AG04450 (cell line): Measurements from ENCODE around the gene ADAMTSL1. TPM values are rescaled to one million over a fixed set of nuclear protein-coding genes. Genes with fewer than 3 reads are reported as not detected.

Source experiments
- CTCF ChIA-PET: fragments of 300-600, 350-600 bp; formaldehyde crosslinking; extraction: SDS; loops from one replicate; lab custom pipeline; 2022; ENCODE audit warnings: antibody characterized with exemption, inconsistent platforms; lab: Charles Lee
- POLR2A ChIA-PET: fragments of 350-600 bp; formaldehyde crosslinking; extraction: SDS; loops from one replicate; lab custom pipeline; 2021; ENCODE audit warnings: antibody characterized with exemption, inconsistent platforms; lab: Yijun Ruan, JAX
- DNase-seq: peaks from one replicate; pipeline ENCODE4 v3.0.0-alpha.2; 2011; ENCODE audit warnings: low read depth, low spot score
- H3K27ac ChIP-seq: one replicate; pipeline ENCODE4 v1.5.1; 2012; ENCODE audit warnings: low read depth, low read length, control low read depth
- H3K27me3 ChIP-seq: one replicate; pipeline ENCODE4 v1.6.0; 2012; ENCODE audit warnings: low read length; ENCODE audit not compliant: control insufficient read depth, insufficient read depth
- H3K4me3 ChIP-seq: 2 replicates; pipeline ENCODE4 v1.5.1; 2011; ENCODE audit warnings: mild to moderate bottlenecking, low read depth, low read length, control low read depth
- H3K9me3 ChIP-seq: 2 replicates; pipeline ENCODE4 v1.5.1; 2012; ENCODE audit warnings: low read length; ENCODE audit not compliant: control insufficient read depth, insufficient read depth
- CTCF ChIP-seq: IDR thresholded peaks from 2 replicates; pipeline ENCODE4 v1.5.1; 2011; ENCODE audit warnings: low read depth, low read length, control low read depth, inconsistent platforms
- polyA plus RNA-seq: library from polyadenylated mRNA; depleted of rRNA; stranded (reverse); fragments of >200 nt; gene quantifications from 2 replicates; pipeline ENCODE4 v1.2.3, GENCODE V29; 2011

Gene ADAMTSL1
- polyA plus RNA-seq, 1 experiment, result 22.2 TPM

DNA sequence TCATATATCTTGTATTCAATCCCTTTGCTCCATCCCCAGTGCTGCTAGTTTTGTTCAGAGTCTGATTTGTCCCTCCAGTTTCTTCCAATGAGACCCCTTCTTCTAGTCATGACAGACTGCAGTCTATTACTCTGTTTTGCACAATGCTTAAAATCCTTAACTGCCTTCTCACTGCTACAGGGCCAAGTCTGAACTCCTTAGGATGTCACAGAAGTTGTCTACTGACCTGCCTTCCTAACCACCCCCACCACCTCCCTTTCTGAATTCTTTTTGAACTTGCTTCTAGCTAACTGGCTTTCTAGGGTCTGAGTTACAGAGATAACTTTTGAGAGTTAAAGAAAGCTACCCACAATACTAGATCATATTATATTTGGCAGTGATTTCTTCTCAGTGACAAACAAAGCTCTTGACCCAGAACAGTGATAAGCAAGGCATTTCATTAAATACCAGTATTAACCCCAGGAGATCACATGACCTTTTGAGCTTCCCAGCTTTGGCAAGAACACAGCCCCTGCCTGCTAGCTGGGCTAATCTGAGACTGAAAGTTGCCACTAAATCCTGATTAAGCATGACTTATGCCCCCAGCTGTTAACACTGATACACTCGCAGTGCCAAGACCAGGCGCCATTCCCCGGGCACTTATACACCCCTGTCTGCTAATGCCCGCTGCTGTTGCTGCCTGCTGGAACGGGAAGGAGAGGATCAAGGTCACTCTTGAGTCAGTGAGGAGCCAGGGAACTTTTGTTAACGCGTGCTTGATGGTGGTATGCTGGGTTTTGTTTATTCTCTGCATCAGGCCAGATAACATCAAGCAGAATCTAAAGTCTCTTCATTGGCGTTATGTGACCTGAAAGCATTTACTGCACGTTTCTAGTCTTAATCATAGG lies 36.4 kb upstream of the ADAMTSL1 start:
- POLR2A ChIA-PET, result interaction anchor here (0.7 to 0.9 kb wide), 2 partner anchors 53 to 523 kb away, joined by 3 read pairs; no protein-coding TSS in a partner anchor
- CTCF ChIA-PET, result interaction anchor here (0.7 to 8.4 kb wide), 15 partner anchors 9 to 611 kb away, joined by 3 to 137 read pairs (median 4); partner anchors contain the start of gene RRAGA
- Histone ChIP-seq H3K9me3 (no peaks in the 10 kb centered on the region), H3K27ac (peak overlapping the region; percentile 25), H3K4me3 (peak overlapping the region; percentile 52), H3K27me3 (no peaks in the 10 kb centered on the region)
- no peak for TF ChIP-seq CTCF
- DNase-seq, result no peak

GRCh38 chr9:18438300-18438925 lies 35.5 kb upstream of the ADAMTSL1 start:
- no peak for DNase-seq
- TF ChIP-seq CTCF, result peak; percentile 44; the same call in 1 of the 2 replicates
- H3K27me3 ChIP-seq, result no peaks in the 10 kb centered on the region
- H3K4me3 ChIP-seq, result peak overlapping the region; percentile 52
- ChIA-PET CTCF (interaction anchor here (0.7 to 8.4 kb wide), 14 partner anchors 10 to 627 kb away, joined by 3 to 137 read pairs (median 4); partner anchors contain the start of gene RRAGA), POLR2A (interaction anchor here (0.7 to 0.9 kb wide), 2 partner anchors 52 to 522 kb away, joined by 3 read pairs; no protein-coding TSS in a partner anchor)
- peak overlapping the region; percentile 80 for H3K27ac ChIP-seq
- H3K9me3 ChIP-seq, result no peaks in the 10 kb centered on the region

DNA sequence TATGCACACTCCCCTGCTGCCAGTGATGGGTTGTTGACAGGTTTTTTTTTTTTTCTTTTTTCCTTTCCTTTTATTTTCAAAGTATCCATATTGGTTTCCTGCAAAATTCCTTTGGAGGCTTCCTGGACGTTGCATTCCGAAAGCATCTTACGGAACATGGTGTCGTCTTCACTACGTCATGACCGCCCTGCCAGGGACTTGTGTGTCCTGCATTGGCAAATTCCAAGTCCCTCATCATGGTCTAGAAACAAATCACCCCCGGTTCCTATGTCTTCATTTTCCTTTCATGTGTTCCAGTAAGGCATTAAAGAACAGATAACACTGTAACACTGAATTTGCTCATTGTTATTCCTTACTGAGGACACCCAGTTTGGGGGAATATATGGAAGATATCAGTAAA lies 35.0 kb upstream of the ADAMTSL1 start:
- no peak for DNase-seq
- CTCF ChIA-PET, result interaction anchor here (0.8 to 8.4 kb wide), 4 partner anchors 184 to 628 kb away, joined by 3 to 137 read pairs (median 6); no protein-coding TSS in a partner anchor
- Histone ChIP-seq H3K27me3 (no peaks in the 10 kb centered on the region), H3K4me3 (peak overlapping the region; percentile 52), H3K9me3 (no peaks in the 10 kb centered on the region), H3K27ac (no peak overlapping the region)
- POLR2A ChIA-PET, result no interaction called here
- TF ChIP-seq CTCF, result no peak

DNA sequence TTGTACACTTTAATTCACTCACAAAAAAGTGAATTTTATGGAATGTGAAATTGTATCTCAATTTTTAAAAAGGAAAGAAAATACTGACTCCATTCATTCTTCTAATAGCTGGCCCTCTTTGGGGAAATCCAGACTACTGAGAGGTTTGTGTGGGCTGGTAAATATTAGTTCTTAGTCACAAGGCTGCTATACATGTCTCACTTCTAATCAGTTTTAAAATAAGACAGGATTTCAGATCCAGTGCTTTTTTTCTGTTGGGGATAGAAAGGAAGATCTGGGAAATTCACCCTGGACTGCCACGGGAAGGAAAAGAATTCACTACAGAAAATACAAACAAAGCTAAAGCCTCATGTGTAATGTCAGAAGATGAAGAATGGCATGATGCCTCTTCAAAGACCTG lies 32.7 kb upstream of the ADAMTSL1 start:
- Histone ChIP-seq H3K9me3 (no peaks in the 10 kb centered on the region), H3K27ac (no peak overlapping the region), H3K4me3 (no peak overlapping the region), H3K27me3 (no peaks in the 10 kb centered on the region)
- TF ChIP-seq CTCF, result no peak
- CTCF ChIA-PET, result interaction anchor here (0.7 to 8.4 kb wide), 17 partner anchors 9 to 588 kb away, joined by 3 to 137 read pairs (median 11); no protein-coding TSS in a partner anchor
- POLR2A ChIA-PET, result no interaction called here
- no peak for DNase-seq
